Measurements from ENCODE around the gene ATXN2L. TPM values are rescaled to one million over a fixed set of nuclear protein-coding genes. Genes with fewer than 3 reads are reported as not detected.

ATXN2L gene
- total and polyA plus RNA-seq, 10 of the 15 experiments (the other 5 are each of a cell fraction or from before 2014, with no cell fraction given): 3.5 to 210 (median 61.1) TPM

GRCh38 chr16:28879261-28879840 is 56.6 kb downstream of the ATXN2L start:
- Histone ChIP-seq H3K27ac (ENCODE audit: control insufficient read depth, insufficient read depth) (peak overlapping the region; percentile 20; the same call in 1 of the 2 replicates), H3K4me1 (ENCODE audit: control insufficient read depth, insufficient read depth, low read length) (peaks cover 13% of the 10 kb centered on the region), H3K27me3 (replicated peaks in 1 of 2; ENCODE audit: control insufficient read depth in 2 of 2, insufficient read depth in 2 of 2, low read length in 1 of 2) (no peaks in the 10 kb centered on the region), H3K36me3 (ENCODE audit: control insufficient read depth in 2 of 2, insufficient read depth in 2 of 2, low read length in 1 of 2) (0 out of 4 replicates have a peak, but pooled peaks cover 0 to under 1% of the 10 kb centered on the region in 2 experiments), H3K4me3 (peak overlapping the region; percentile 95), H3K9ac (ENCODE audit: control insufficient read depth, insufficient read depth, low read length) (peak overlapping the region; percentile 77), H3K4me2 (ENCODE audit: control insufficient read depth, insufficient read depth) (peak overlapping the region; percentile 98), H3K79me2 (ENCODE audit: control insufficient read depth, insufficient read depth, low read length) (no peaks in the 10 kb centered on the region), H4K20me1 (ENCODE audit: control insufficient read depth, insufficient read depth) (no peaks in the 10 kb centered on the region), H2AFZ (ENCODE audit: control insufficient read depth, low read depth, low read length) (peak overlapping the region; percentile 85), H3K9me3 (replicated peaks; ENCODE audit: control insufficient read depth, insufficient read depth, low read length) (no peaks in the 10 kb centered on the region)
- WGBS (ENCODE audit: insufficient coverage, insufficient replicate concordance, low lambda C conversion rate, missing lambda C conversion rate): 1% methylated on average over 27 of the region's 27 CpGs
- ChIA-PET CTCF (interaction anchor here (0.6 to 2.4 kb wide), 8 partner anchors 12 to 1070 kb away, joined by 3 to 14 read pairs (median 6); partner anchors contain the start of genes CD19 and SH2B1), SMC1A (ENCODE audit: uncharacterized antibody, unreplicated experiment) (interaction anchor here (0.7 to 2.3 kb wide), 6 partner anchors 10 to 65 kb away, joined by 3 to 26 read pairs (median 5); no protein-coding TSS in a partner anchor), RAD21 (ENCODE audit: unreplicated experiment) (interaction anchor here (1.1 to 2.7 kb wide), 5 partner anchors 33 to 65 kb away, joined by 3 to 13 read pairs (median 5); partner anchors contain the start of genes CD19 and TUFM), POLR2A (interaction anchor here (0.5 to 1.8 kb wide), 10 partner anchors 10 to 66 kb away, joined by 3 to 8 read pairs (median 4); partner anchors contain the start of genes CD19 and TUFM)
- in situ Hi-C loops (cut with MboI): no loop called here
- intact Hi-C loops (cut with micrococcal nuclease; ENCODE audit: unreplicated experiment): loop anchor here (2.0 to 5.0 kb wide), 2 partner anchors 33 to 53 kb away; partner anchors contain the start of genes CD19 and TUFM
- peak; percentile 63 for ATAC-seq
- no peak for FAIRE-seq
- DNase-seq (ENCODE audit: low read depth, low spot score): no peak
- BruUV-seq (replicated peaks): TSS peak; percentile 87
- TF ChIP-seq TBL1XR1 (IDR thresholded peaks at IDR 0.05; ENCODE audit: low read depth, low read length): 0 out of 2 replicates have a peak, but pooled peaks have one; percentile 27
- TF ChIP-seq YBX1 (IDR thresholded peaks at IDR 0.05): no peak
- TF ChIP-seq ZNF592 (IDR thresholded peaks at IDR 0.05): no peak
- no peak for TF ChIP-seq CUX1 (IDR thresholded peaks at IDR 0.05; ENCODE audit: insufficient replicate concordance, low read depth, low read length)
- TF ChIP-seq NBN (IDR thresholded peaks at IDR 0.05): no peak
- no peak for TF ChIP-seq SREBF1 (IDR thresholded peaks at IDR 0.05; ENCODE audit: low read length)
- TF ChIP-seq SIN3A (IDR thresholded peaks at IDR 0.05; ENCODE audit: low read depth, low read length): peak; percentile 38; the same call in 1 of the 2 replicates
- TF ChIP-seq SREBF2 (IDR thresholded peaks at IDR 0.05; ENCODE audit: low read length): no peak
- TF ChIP-seq CREM (IDR thresholded peaks at IDR 0.05; ENCODE audit: low read depth): no peak
- peak; percentile 65 for TF ChIP-seq IKZF1 (conservative IDR thresholded peaks at IDR 0.05)
- 0 out of 2 replicates have a peak, but pooled peaks have one; percentile 38 for TF ChIP-seq BACH1 (IDR thresholded peaks at IDR 0.05; ENCODE audit: borderline replicate concordance)

Measured in GM12878 (cell line).